AG10803 (cell line): ENCODE measurements around the gene KCNK18.

ENCODE experiments used
- DNase-seq: peaks from one replicate; pipeline ENCODE4 v3.0.0; 2010; ENCODE audit warnings: low read depth
- H3K4me3 ChIP-seq: 2 replicates; pipeline ENCODE4 v1.5.1; 2011; ENCODE audit warnings: mild to moderate bottlenecking, low read length, control low read depth
- CTCF ChIP-seq: conservative IDR thresholded peaks from 2 replicates; pipeline ENCODE4 v1.5.1; 2011; ENCODE audit warnings: mild to moderate bottlenecking, low read length, control low read depth, inconsistent platforms

KCNK18 gene

GRCh38 chr10:117197189-117197588 is at the start of gene KCNK18:
KCNK18 (plus strand) TSS chr10:117197489; CDS start chr10:117197489, 0 bp downstream.
- H3K4me3 ChIP-seq = no peak within 1 kb of the TSS
- DNase-seq = no peak
- TF ChIP-seq CTCF = no peak

- no peak overlapping the region for H3K4me3 ChIP-seq
- DNase-seq = no peak
- no peak for TF ChIP-seq CTCF
Measured at GRCh38 chr10:117148284-117148683, 49.0 kb upstream of the KCNK18 start.

- no peak for DNase-seq
- H3K4me3 ChIP-seq = no peak overlapping the region
- TF ChIP-seq CTCF = no peak
Measured at GRCh38 chr10:117152668-117153067, 44.6 kb upstream of the KCNK18 start.

GRCh38 chr10:117158297-117158696 is 39.0 kb upstream of the KCNK18 start:
- TF ChIP-seq CTCF = no peak
- DNase-seq = no peak
- no peak overlapping the region for H3K4me3 ChIP-seq

- H3K4me3 ChIP-seq = no peak overlapping the region
- no peak for DNase-seq
Measured at GRCh38 chr10:117159390-117159789, 37.9 kb upstream of the KCNK18 start.

GRCh38 chr10:117160567-117160966 is 36.7 kb upstream of the KCNK18 start:
- TF ChIP-seq CTCF = no peak
- DNase-seq = no peak
- H3K4me3 ChIP-seq = no peak overlapping the region

More at GRCh38 chr10:117159390-117159789, 37.9 kb upstream of the KCNK18 start:
- TF ChIP-seq CTCF = no peak

- DNase-seq = no peak
- no peak for TF ChIP-seq CTCF
- no peak overlapping the region for H3K4me3 ChIP-seq
Measured at GRCh38 chr10:117161386-117162033, 35.8 kb upstream of the KCNK18 start.
